Measurements from ENCODE around the gene COPS9.

Gene COPS9

GRCh38 chr2:240136013-240136670, at the start of gene COPS9:
Gene COPS9, minus strand, starts transcription at chr2:240136305. Its CDS starts 21 bp downstream, at chr2:240136284.
- peak; percentile 68 for DNase-seq (ENCODE audit: low spot score)

- DNase-seq (ENCODE audit: low spot score), result no peak
Observed at GRCh38 chr2:240184656-240185055, 48.6 kb upstream of the COPS9 start.

- no peak for DNase-seq (ENCODE audit: low spot score)
Observed at GRCh38 chr2:240183875-240184590, 47.9 kb upstream of the COPS9 start.

GRCh38 chr2:240183006-240183874, 47.1 kb upstream of the COPS9 start:
- DNase-seq (ENCODE audit: low spot score), result no peak

- DNase-seq (ENCODE audit: low spot score), result no peak
Observed at GRCh38 chr2:240182476-240182875, 46.4 kb upstream of the COPS9 start.

GRCh38 chr2:240182001-240182400, 45.9 kb upstream of the COPS9 start:
- DNase-seq (ENCODE audit: low spot score), result no peak

- no peak for DNase-seq (ENCODE audit: low spot score)
Observed at GRCh38 chr2:240179941-240180666, 44.0 kb upstream of the COPS9 start.

GRCh38 chr2:240179186-240179815, 43.2 kb upstream of the COPS9 start:
- DNase-seq (ENCODE audit: low spot score), result no peak

GRCh38 chr2:240178564-240178963, 42.5 kb upstream of the COPS9 start:
- no peak for DNase-seq (ENCODE audit: low spot score)

GRCh38 chr2:240174496-240174895, 38.4 kb upstream of the COPS9 start:
- DNase-seq (ENCODE audit: low spot score), result no peak

- no peak for DNase-seq (ENCODE audit: low spot score)
Observed at GRCh38 chr2:240172071-240172895, 36.2 kb upstream of the COPS9 start.

- no peak for DNase-seq (ENCODE audit: low spot score)
Observed at GRCh38 chr2:240170883-240171282, 34.8 kb upstream of the COPS9 start.

GRCh38 chr2:240170354-240170735, 34.2 kb upstream of the COPS9 start:
- DNase-seq (ENCODE audit: low spot score), result no peak

- DNase-seq (ENCODE audit: low spot score), result no peak
Observed at GRCh38 chr2:240169486-240170353, 33.6 kb upstream of the COPS9 start.

- DNase-seq (ENCODE audit: low spot score), result no peak
Observed at GRCh38 chr2:240168546-240169361, 32.6 kb upstream of the COPS9 start.

- no peak for DNase-seq (ENCODE audit: low spot score)
Observed at GRCh38 chr2:240168041-240168440, 31.9 kb upstream of the COPS9 start.

- no peak for DNase-seq (ENCODE audit: low spot score)
Observed at GRCh38 chr2:240167588-240167880, 31.4 kb upstream of the COPS9 start.

GRCh38 chr2:240166761-240167587, 30.9 kb upstream of the COPS9 start:
- DNase-seq (ENCODE audit: low spot score), result no peak

Data from pons (tissue), 1 donor.